DND-41 (cell line): Measurements from ENCODE around the gene HSF2BP.
A peak's percentile ranks its signal among the peaks of the same experiment; 100 is the strongest.
"Not testable (repeated sequence)": the region's sequence is repeated elsewhere in the genome, so short reads cannot be mapped to it uniquely, and the experiment has no call there.

Source experiments
- ATAC-seq: fragments of 200-7000 bp; cut with Tn5 transposase; 3 replicates; pipeline ENCODE4 v1.9.1; 2021; ENCODE audit warnings: low read depth; ENCODE audit not compliant: insufficient read depth
- DNase-seq: peaks from one replicate; pipeline ENCODE4 v3.0.0-alpha.2; 2020
- H2AFZ ChIP-seq: 2 replicates; pipeline ENCODE4 v1.6.0; 2012; ENCODE audit warnings: low read depth, low read length
- H3K27ac ChIP-seq: 2 replicates; pipeline ENCODE4 v1.5.1; 2012; ENCODE audit warnings: low read length, inconsistent platforms
- H3K27me3 ChIP-seq: fragments of 200-600 bp; sonication (generic); 2 replicates; pipeline ENCODE4 v1.6.0; 2012; ENCODE audit warnings: low read length, mild to moderate bottlenecking, inconsistent platforms; ENCODE audit not compliant: insufficient read depth, poor library complexity
- H3K36me3 ChIP-seq: 2 replicates; pipeline ENCODE4 v1.5.1; 2012; ENCODE audit warnings: low read length, inconsistent platforms; ENCODE audit not compliant: insufficient read depth
- H3K4me1 ChIP-seq: 2 replicates; pipeline ENCODE4 v1.5.1; 2012; ENCODE audit warnings: mild to moderate bottlenecking, low read length; ENCODE audit not compliant: insufficient read depth
- H3K4me2 ChIP-seq: 2 replicates; pipeline ENCODE4 v1.6.0; 2012; ENCODE audit warnings: mild to moderate bottlenecking, moderate library complexity, low read length, inconsistent platforms; ENCODE audit not compliant: insufficient read depth
- H3K4me3 ChIP-seq, 2 experiments: fragments of 200-600 bp in 1 of 2; shearing (Covaris generic) in 1 of 2; 2 replicates each; pipeline ENCODE4 v1.5.1; 2012 to 2016; ENCODE audit warnings: inconsistent platforms in 2 of 2, low read length in 2 of 2, mild to moderate bottlenecking in 2 of 2, low read depth in 1 of 2, moderate library complexity in 1 of 2
- H3K79me2 ChIP-seq: 2 replicates; pipeline ENCODE4 v1.6.0; 2012; ENCODE audit warnings: low read length, inconsistent platforms; ENCODE audit not compliant: insufficient read depth
- H3K9ac ChIP-seq: 2 replicates; pipeline ENCODE4 v1.6.0; 2012; ENCODE audit warnings: low read depth, mild to moderate bottlenecking, inconsistent platforms, low read length, moderate library complexity
- H3K9me3 ChIP-seq: 2 replicates; pipeline ENCODE4 v1.5.1; 2012; ENCODE audit warnings: low read length, moderate library complexity, mild to moderate bottlenecking, inconsistent platforms; ENCODE audit not compliant: insufficient read depth, severe bottlenecking
- H4K20me1 ChIP-seq: 2 replicates; pipeline ENCODE4 v1.6.0; 2012; ENCODE audit warnings: low read length; ENCODE audit not compliant: insufficient read depth
- CTCF ChIP-seq: IDR thresholded peaks from 2 replicates; pipeline ENCODE4 v1.5.1; 2012; ENCODE audit warnings: borderline replicate concordance, low read length, moderate library complexity, mild to moderate bottlenecking; ENCODE audit not compliant: poor library complexity, severe bottlenecking; ENCODE audit errors: extremely low read depth
- EZH2 ChIP-seq: IDR thresholded peaks from 3 replicates; pipeline ENCODE4 v1.6.1; 2012; ENCODE audit warnings: borderline replicate concordance, low read depth, mild to moderate bottlenecking, moderate library complexity, low read length, inconsistent platforms; ENCODE audit not compliant: severe bottlenecking

The HSF2BP gene

GRCh38 chr21:43699933-43700599 lies 40.8 kb upstream of the HSF2BP start:
- no peak for DNase-seq
- no peak overlapping the region for H3K4me2 ChIP-seq
- no peak for ATAC-seq

GRCh38 chr21:43699492-43699777 lies 40.1 kb upstream of the HSF2BP start:
- H4K20me1 ChIP-seq, ATAC-seq, H2AFZ ChIP-seq, H3K4me2 ChIP-seq, H3K79me2 ChIP-seq, DNase-seq, H3K27me3 ChIP-seq, H3K4me3 ChIP-seq, H3K4me1 ChIP-seq, H3K9me3 ChIP-seq, H3K9ac ChIP-seq, H3K27ac ChIP-seq: not testable (repeated sequence)
- peaks cover 20% of the 10 kb centered on the region for H3K36me3 ChIP-seq

More at GRCh38 chr21:43699933-43700599, 40.8 kb upstream of the HSF2BP start:
- H3K4me1 ChIP-seq: no peaks in the 10 kb centered on the region
- H3K9ac ChIP-seq: no peak overlapping the region
- H3K79me2 ChIP-seq: no peaks in the 10 kb centered on the region
- H3K27me3 ChIP-seq: no peaks in the 10 kb centered on the region
- no peak overlapping the region for H2AFZ ChIP-seq
- H4K20me1 ChIP-seq: no peaks in the 10 kb centered on the region
- H3K27ac ChIP-seq: no peak overlapping the region
- no peaks in the 10 kb centered on the region for H3K9me3 ChIP-seq
- H3K36me3 ChIP-seq: peaks cover 14% of the 10 kb centered on the region
- TF ChIP-seq EZH2 (no peak), CTCF (no peak)
- no peak overlapping the region for H3K4me3 ChIP-seq

GRCh38 chr21:43697758-43698643 lies 38.7 kb upstream of the HSF2BP start:
- no peak overlapping the region for H3K4me2 ChIP-seq
- no peaks in the 10 kb centered on the region for H3K4me1 ChIP-seq
- DNase-seq (peak; percentile 35), ATAC-seq (peak; percentile 81)
- H3K4me3 ChIP-seq: no peak overlapping the region
- H3K9me3 ChIP-seq: no peaks in the 10 kb centered on the region
- H3K27me3 ChIP-seq: no peaks in the 10 kb centered on the region
- H3K9ac ChIP-seq: no peak overlapping the region
- no peak overlapping the region for H2AFZ ChIP-seq
- TF ChIP-seq EZH2 (no peak), CTCF (no peak)
- no peaks in the 10 kb centered on the region for H3K79me2 ChIP-seq
- no peak overlapping the region for H3K27ac ChIP-seq
- no peaks in the 10 kb centered on the region; the same call in 1 of the 2 replicates for H4K20me1 ChIP-seq
- H3K36me3 ChIP-seq: peaks cover 34% of the 10 kb centered on the region

- peaks cover 52% of the 10 kb centered on the region for H3K36me3 ChIP-seq
- no peaks in the 10 kb centered on the region; the same call in none of the 2 replicates for H4K20me1 ChIP-seq
- TF ChIP-seq CTCF (no peak), EZH2 (no peak)
- no peak overlapping the region for H3K4me3 ChIP-seq
- H3K9ac ChIP-seq: no peak overlapping the region
- no peak for DNase-seq
- no peaks in the 10 kb centered on the region for H3K9me3 ChIP-seq
- no peak overlapping the region for H2AFZ ChIP-seq
- no peak for ATAC-seq
- no peak overlapping the region for H3K4me2 ChIP-seq
- H3K27ac ChIP-seq: no peak overlapping the region
- no peaks in the 10 kb centered on the region for H3K4me1 ChIP-seq
- H3K79me2 ChIP-seq: no peaks in the 10 kb centered on the region
- no peaks in the 10 kb centered on the region for H3K27me3 ChIP-seq
Observed at GRCh38 chr21:43696214-43696613, 36.9 kb upstream of the HSF2BP start.
